ENCODE data around the gene PRKG1.

Gene PRKG1

DNA sequence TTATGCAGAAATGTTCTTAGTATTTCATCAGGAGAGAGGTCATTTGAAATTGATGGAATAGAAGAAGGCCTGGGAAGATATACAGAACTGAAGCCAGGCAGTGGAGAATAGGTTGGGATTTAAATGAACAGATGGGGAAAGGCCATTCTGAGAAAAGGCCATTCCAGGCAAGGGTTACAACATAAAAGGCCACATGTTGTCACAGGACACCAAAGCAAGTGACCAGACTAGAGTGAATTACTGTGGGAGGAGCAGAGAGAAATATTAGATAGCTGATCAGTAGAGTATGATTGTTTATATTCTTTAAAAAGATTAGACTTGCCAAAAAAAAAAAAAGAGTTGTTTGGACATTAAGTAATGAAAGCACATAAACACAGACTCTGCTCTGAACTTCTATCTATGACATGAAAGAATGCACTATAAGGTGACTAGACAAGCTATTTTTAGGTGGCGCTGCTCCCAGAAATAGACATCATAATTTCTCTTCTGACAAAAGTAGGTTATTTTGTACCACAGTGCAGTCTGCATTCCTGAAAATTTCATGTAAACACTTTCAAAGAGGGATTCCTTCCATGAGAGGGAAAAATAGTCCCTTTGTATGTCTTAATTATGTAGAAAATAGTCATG, 1184.6 kb downstream of the PRKG1 start:
- 90% methylated on average over 1 of the region's 1 CpG; no CpG with 5 or more reads in 1 of the 2 experiments for WGBS, 2 experiments (ENCODE audit: insufficient coverage in 2 of 2)
- Histone ChIP-seq H3K4me3 (ENCODE audit: extremely low read depth, insufficient read depth, low read length, poor library complexity, severe bottlenecking) (no peak overlapping the region), H3K36me3 (ENCODE audit: control insufficient read depth, insufficient read depth, low read length) (no peaks in the 10 kb centered on the region), H3K4me1 (ENCODE audit: control insufficient read depth, insufficient read depth, low read length, poor library complexity, severe bottlenecking) (no peaks in the 10 kb centered on the region), H3K27ac (ENCODE audit: low read depth, low read length, severe bottlenecking) (no peak overlapping the region), H3K9me3 (ENCODE audit: control insufficient read depth, low read length) (no peaks in the 10 kb centered on the region)

DNA sequence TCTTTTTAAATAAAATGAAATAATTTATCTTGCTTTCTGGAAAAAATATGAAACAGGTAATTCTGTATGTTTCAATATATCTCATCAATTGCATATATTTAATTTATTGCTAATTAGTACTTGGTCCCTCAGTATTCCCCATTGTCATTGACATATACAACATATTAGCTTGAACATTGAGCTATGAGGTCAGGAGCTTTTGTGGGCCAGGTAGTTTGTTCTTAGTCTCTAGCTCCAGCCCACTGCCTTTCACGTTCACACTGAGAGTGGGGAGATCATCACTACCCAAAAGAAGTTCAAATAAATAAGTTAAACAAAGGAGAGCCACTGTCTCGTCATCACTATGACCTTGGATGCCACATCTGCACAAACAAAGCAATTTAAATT, 1185.1 kb downstream of the PRKG1 start:
- no peak overlapping the region for H3K4me3 ChIP-seq (ENCODE audit: extremely low read depth, insufficient read depth, low read length, poor library complexity, severe bottlenecking)
- no peaks in the 10 kb centered on the region for H3K9me3 ChIP-seq (ENCODE audit: control insufficient read depth, low read length)
- no peak overlapping the region for H3K27ac ChIP-seq (ENCODE audit: low read depth, low read length, severe bottlenecking)
- no peaks in the 10 kb centered on the region for H3K4me1 ChIP-seq (ENCODE audit: control insufficient read depth, insufficient read depth, low read length, poor library complexity, severe bottlenecking)
- H3K36me3 ChIP-seq (ENCODE audit: control insufficient read depth, insufficient read depth, low read length) = no peaks in the 10 kb centered on the region
- no CpG with 5 or more reads among the region's 2 CpGs for WGBS, 2 experiments (ENCODE audit: insufficient coverage in 2 of 2)

GRCh38 chr10:52261362-52261761, 1187.1 kb downstream of the PRKG1 start:
- Histone ChIP-seq H3K36me3 (ENCODE audit: control insufficient read depth, insufficient read depth, low read length) (no peaks in the 10 kb centered on the region), H3K27ac (ENCODE audit: low read depth, low read length, severe bottlenecking) (no peak overlapping the region), H3K9me3 (ENCODE audit: control insufficient read depth, low read length) (no peaks in the 10 kb centered on the region), H3K4me1 (ENCODE audit: control insufficient read depth, insufficient read depth, low read length, poor library complexity, severe bottlenecking) (no peaks in the 10 kb centered on the region), H3K4me3 (ENCODE audit: extremely low read depth, insufficient read depth, low read length, poor library complexity, severe bottlenecking) (no peak overlapping the region)
- WGBS, 2 experiments (ENCODE audit: insufficient coverage in 2 of 2) = no CpG with 5 or more reads among the region's 1 CpG

DNA sequence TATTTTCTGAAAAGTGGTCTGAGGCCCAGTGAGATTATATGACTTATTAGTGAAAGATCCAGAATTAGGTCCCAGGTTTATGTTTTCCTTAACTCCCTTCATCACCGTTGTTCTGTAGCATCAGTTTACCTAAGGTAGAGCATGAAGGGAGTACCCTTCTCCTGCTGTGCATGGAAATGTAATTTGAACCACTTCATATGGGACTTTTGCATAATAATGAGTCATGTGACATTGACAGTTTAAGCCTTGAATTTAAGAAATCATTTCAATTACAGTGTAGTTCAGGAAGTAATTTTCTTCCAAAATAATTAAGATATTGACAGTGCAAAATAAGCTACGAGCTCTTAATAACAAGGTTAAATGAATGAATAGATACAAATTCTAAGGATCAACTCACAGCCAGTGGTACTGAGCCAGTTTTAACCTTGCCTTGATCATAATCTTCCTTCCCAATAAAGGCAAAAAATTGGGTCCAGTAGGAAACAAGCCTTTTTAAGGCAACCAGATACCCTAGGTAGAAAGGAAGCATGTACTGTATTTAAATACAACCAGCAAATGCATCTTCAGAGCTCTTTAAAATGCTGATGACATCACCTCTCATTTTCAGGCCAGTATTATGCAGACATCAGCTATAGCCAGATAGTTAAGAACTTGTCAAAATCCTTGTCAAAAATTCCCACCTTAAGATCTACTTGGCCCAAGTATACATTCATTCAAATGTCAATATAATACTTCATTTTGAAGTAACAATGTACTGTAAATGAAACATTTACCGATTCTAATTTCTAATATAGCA, 1191.0 kb downstream of the PRKG1 start:
- H3K9me3 ChIP-seq (ENCODE audit: control insufficient read depth, low read length) = no peaks in the 10 kb centered on the region
- WGBS, 2 experiments (ENCODE audit: insufficient coverage in 2 of 2) = no CpG with 5 or more reads among the region's 3 CpGs
- no peak overlapping the region for H3K4me3 ChIP-seq (ENCODE audit: extremely low read depth, insufficient read depth, low read length, poor library complexity, severe bottlenecking)
- H3K4me1 ChIP-seq (ENCODE audit: control insufficient read depth, insufficient read depth, low read length, poor library complexity, severe bottlenecking) = no peaks in the 10 kb centered on the region
- H3K27ac ChIP-seq (ENCODE audit: low read depth, low read length, severe bottlenecking) = no peak overlapping the region
- H3K36me3 ChIP-seq (ENCODE audit: control insufficient read depth, insufficient read depth, low read length) = no peaks in the 10 kb centered on the region

GRCh38 chr10:52266858-52267257, 1192.6 kb downstream of the PRKG1 start:
- H3K27ac ChIP-seq (ENCODE audit: low read depth, low read length, severe bottlenecking) = no peak overlapping the region
- no peaks in the 10 kb centered on the region for H3K36me3 ChIP-seq (ENCODE audit: control insufficient read depth, insufficient read depth, low read length)
- H3K9me3 ChIP-seq (ENCODE audit: control insufficient read depth, low read length) = no peaks in the 10 kb centered on the region
- H3K4me1 ChIP-seq (ENCODE audit: control insufficient read depth, insufficient read depth, low read length, poor library complexity, severe bottlenecking) = no peaks in the 10 kb centered on the region
- H3K4me3 ChIP-seq (ENCODE audit: extremely low read depth, insufficient read depth, low read length, poor library complexity, severe bottlenecking) = no peak overlapping the region
- no CpG with 5 or more reads among the region's 1 CpG for WGBS, 2 experiments (ENCODE audit: insufficient coverage in 2 of 2)

GRCh38 chr10:52268790-52269189, 1194.5 kb downstream of the PRKG1 start:
- Histone ChIP-seq H3K27ac (ENCODE audit: low read depth, low read length, severe bottlenecking) (no peak overlapping the region), H3K4me3 (ENCODE audit: extremely low read depth, insufficient read depth, low read length, poor library complexity, severe bottlenecking) (no peak overlapping the region), H3K4me1 (ENCODE audit: control insufficient read depth, insufficient read depth, low read length, poor library complexity, severe bottlenecking) (no peaks in the 10 kb centered on the region), H3K9me3 (ENCODE audit: control insufficient read depth, low read length) (no peaks in the 10 kb centered on the region), H3K36me3 (ENCODE audit: control insufficient read depth, insufficient read depth, low read length) (no peaks in the 10 kb centered on the region)
- 90 to 100% methylated on average over 1 to 2 of the region's 2 CpGs for WGBS, 2 experiments (ENCODE audit: insufficient coverage in 2 of 2)

- WGBS, 2 experiments (ENCODE audit: insufficient coverage in 2 of 2) = 94 to 96% methylated on average over 2 to 4 of the region's 4 CpGs
- no peaks in the 10 kb centered on the region for H3K9me3 ChIP-seq (ENCODE audit: control insufficient read depth, low read length)
- no peaks in the 10 kb centered on the region for H3K4me1 ChIP-seq (ENCODE audit: control insufficient read depth, insufficient read depth, low read length, poor library complexity, severe bottlenecking)
- no peak overlapping the region for H3K27ac ChIP-seq (ENCODE audit: low read depth, low read length, severe bottlenecking)
- no peak overlapping the region for H3K4me3 ChIP-seq (ENCODE audit: extremely low read depth, insufficient read depth, low read length, poor library complexity, severe bottlenecking)
- no peaks in the 10 kb centered on the region for H3K36me3 ChIP-seq (ENCODE audit: control insufficient read depth, insufficient read depth, low read length)
Measured at GRCh38 chr10:52269233-52269632, 1194.9 kb downstream of the PRKG1 start.

DNA sequence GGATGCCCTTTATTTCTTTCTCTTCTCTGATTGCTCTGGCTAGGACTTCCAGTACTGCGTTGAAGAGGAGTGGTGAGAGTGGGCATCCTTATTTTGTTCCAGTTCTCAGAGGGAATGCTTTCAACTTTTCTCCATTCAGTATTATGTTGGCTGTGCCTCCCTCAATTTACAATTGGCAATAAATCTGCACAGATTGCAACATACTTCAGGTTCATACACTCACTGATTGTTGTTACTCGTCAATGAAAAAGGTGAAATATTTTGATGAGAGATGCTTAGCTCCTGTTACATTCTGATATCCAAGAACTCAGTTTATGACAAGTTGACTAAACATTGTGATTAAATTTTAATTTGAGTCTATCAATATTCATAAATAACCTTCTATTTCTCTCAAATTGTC, 1201.9 kb downstream of the PRKG1 start:
- H3K36me3 ChIP-seq (ENCODE audit: control insufficient read depth, insufficient read depth, low read length) = no peaks in the 10 kb centered on the region
- H3K4me3 ChIP-seq (ENCODE audit: extremely low read depth, insufficient read depth, low read length, poor library complexity, severe bottlenecking) = no peak overlapping the region
- H3K27ac ChIP-seq (ENCODE audit: low read depth, low read length, severe bottlenecking) = no peak overlapping the region
- no CpG with 5 or more reads among the region's 2 CpGs for WGBS, 2 experiments (ENCODE audit: insufficient coverage in 2 of 2)
- no peaks in the 10 kb centered on the region for H3K9me3 ChIP-seq (ENCODE audit: control insufficient read depth, low read length)
- H3K4me1 ChIP-seq (ENCODE audit: control insufficient read depth, insufficient read depth, low read length, poor library complexity, severe bottlenecking) = no peaks in the 10 kb centered on the region

DNA sequence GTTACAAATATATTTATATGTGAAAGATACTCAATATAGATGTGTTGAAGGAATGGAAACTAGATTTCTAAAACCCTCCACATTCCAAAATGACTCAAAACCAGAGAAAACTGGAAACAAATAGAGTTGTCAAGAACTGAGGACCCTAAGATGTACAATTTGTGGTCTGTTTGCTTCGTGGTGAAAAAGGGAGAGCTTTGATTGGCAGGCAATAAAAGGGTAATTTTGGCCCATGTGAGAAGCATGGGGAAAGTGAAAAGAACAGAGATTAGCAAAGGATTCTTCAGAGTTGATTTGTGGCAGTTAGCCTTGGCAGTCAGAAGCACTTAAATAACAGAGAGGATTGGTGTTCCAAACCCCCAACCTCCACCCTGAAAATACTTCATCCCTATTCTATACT, 1202.7 kb downstream of the PRKG1 start:
- WGBS, 2 experiments (ENCODE audit: insufficient coverage in 2 of 2) = 75 to 94% methylated on average over 1 of the region's 1 CpG
- H3K27ac ChIP-seq (ENCODE audit: low read depth, low read length, severe bottlenecking) = no peak overlapping the region
- no peaks in the 10 kb centered on the region for H3K36me3 ChIP-seq (ENCODE audit: control insufficient read depth, insufficient read depth, low read length)
- no peaks in the 10 kb centered on the region for H3K4me1 ChIP-seq (ENCODE audit: control insufficient read depth, insufficient read depth, low read length, poor library complexity, severe bottlenecking)
- no peak overlapping the region for H3K4me3 ChIP-seq (ENCODE audit: extremely low read depth, insufficient read depth, low read length, poor library complexity, severe bottlenecking)
- H3K9me3 ChIP-seq (ENCODE audit: control insufficient read depth, low read length) = no peaks in the 10 kb centered on the region

DNA sequence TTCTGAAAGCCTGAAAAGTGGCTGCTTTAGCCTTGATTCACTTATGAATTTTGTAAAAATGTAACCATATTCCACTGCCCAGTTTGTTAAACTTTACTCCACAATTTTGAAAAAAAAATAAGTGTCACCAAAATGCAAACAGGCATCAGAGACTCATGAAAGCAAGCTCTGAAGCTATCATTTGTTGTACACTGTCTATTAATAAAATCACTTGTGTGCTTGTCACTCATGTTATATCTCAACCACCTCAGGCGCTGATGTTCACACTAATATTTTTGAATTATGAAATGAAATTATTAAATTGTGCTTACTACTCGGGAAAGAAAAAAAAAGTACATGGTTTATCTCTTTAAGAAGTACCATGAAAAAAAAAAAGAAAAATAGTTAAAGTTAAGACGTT, 1205.3 kb downstream of the PRKG1 start:
- Histone ChIP-seq H3K27ac (ENCODE audit: low read depth, low read length, severe bottlenecking) (no peak overlapping the region), H3K4me3 (ENCODE audit: extremely low read depth, insufficient read depth, low read length, poor library complexity, severe bottlenecking) (no peak overlapping the region), H3K4me1 (ENCODE audit: control insufficient read depth, insufficient read depth, low read length, poor library complexity, severe bottlenecking) (peaks cover 3% of the 10 kb centered on the region), H3K36me3 (ENCODE audit: control insufficient read depth, insufficient read depth, low read length) (no peaks in the 10 kb centered on the region), H3K9me3 (ENCODE audit: control insufficient read depth, low read length) (no peaks in the 10 kb centered on the region)
- WGBS, 2 experiments (ENCODE audit: insufficient coverage in 2 of 2) = no CpG with 5 or more reads among the region's 3 CpGs

- Histone ChIP-seq H3K4me1 (ENCODE audit: control insufficient read depth, insufficient read depth, low read length, poor library complexity, severe bottlenecking) (peaks cover 3% of the 10 kb centered on the region), H3K36me3 (ENCODE audit: control insufficient read depth, insufficient read depth, low read length) (no peaks in the 10 kb centered on the region), H3K9me3 (ENCODE audit: control insufficient read depth, low read length) (no peaks in the 10 kb centered on the region), H3K27ac (ENCODE audit: low read depth, low read length, severe bottlenecking) (no peak overlapping the region), H3K4me3 (ENCODE audit: extremely low read depth, insufficient read depth, low read length, poor library complexity, severe bottlenecking) (no peak overlapping the region)
- WGBS, 2 experiments (ENCODE audit: insufficient coverage in 2 of 2) = 57% methylated on average over 1 of the region's 1 CpG; no CpG with 5 or more reads in 1 of the 2 experiments
Measured at GRCh38 chr10:52280051-52280450, 1205.8 kb downstream of the PRKG1 start.
